ENCODE measurements around the gene NLRP6.
"Not testable (repeated sequence)": the region's sequence is repeated elsewhere in the genome, so short reads cannot be mapped to it uniquely, and the experiment has no call there.

NLRP6 gene

DNA sequence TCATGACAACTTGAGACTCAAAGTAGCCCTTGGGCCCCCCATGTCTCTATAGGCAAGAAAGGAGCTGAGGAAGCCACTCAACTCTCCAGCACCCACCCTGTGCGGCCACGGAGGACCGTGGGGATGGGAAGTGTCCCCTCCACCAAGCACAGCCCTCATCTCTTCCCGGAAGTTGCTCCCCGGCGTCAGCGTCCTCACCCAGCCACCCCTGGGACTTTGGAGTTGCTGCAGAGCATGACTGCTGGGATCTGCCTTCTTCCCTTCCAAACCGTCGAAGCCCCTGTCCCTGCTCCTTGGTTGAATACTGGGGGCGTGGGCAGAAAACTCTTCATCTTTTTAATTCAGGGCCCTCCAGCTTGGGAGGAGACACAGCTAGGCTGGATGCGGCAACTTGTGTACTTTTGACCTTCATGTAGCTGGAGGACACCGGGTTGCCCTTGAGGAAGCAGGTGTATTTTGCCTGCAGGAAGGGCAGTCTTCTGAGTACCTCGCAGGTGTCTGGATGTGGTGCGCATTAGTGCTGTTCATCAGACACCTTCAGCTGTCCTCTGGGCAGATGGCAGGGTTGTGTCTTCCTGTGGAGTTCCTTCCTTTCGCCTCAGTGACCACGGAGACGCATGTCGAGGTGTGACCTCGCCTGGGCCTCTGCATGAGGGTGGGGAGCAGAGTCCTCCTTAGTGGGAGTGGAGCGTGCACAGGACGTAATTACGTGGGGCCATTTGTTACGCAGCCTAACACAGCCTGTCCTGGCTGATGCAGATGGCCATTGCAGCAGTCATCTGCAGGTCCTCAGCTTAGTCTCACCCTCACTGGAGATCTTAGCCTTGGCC is 54.7 kb downstream of the NLRP6 start:
- DNase-seq (ENCODE audit: low read depth): no peak

DNA sequence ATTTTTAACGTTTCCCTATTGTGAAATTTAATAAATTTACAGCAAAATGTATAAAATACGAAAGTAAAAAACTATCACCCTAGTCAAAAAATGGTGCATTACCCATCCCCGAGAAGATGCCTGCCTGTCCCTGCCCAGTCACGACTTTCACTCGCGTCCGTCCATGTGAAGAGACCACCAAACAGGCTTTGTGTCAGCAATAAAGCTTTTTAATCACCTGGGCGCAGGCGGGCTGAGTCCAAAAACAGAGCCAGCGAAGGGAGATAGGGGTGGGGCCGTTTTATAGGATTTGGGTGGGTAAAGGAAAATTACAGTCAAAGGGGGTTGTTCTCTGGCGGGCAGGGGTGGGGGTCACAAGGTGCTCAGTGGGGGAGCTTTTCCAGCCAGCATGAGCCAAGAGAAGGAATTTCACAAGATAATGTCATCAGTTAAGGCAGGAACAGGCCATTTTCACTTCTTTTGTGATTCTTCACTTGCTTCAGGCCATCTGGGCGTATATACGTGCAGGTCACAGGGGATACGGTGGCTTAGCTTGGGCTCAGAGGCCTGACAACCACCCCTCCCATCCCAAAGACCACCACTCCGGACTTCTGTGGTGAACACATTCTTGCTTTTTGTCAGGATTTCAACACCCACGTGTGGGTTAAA is 55.5 kb downstream of the NLRP6 start:
- H3K4me3 ChIP-seq (ENCODE audit: low read depth, low read length); DNase-seq (ENCODE audit: low read depth); in situ Hi-C loops (cut with HindIII; ENCODE audit: low sequenced_read_pairs): not testable (repeated sequence)

More for the DNA sequence above, 54.7 kb downstream of the NLRP6 start:
- TF ChIP-seq, protein P1, sequence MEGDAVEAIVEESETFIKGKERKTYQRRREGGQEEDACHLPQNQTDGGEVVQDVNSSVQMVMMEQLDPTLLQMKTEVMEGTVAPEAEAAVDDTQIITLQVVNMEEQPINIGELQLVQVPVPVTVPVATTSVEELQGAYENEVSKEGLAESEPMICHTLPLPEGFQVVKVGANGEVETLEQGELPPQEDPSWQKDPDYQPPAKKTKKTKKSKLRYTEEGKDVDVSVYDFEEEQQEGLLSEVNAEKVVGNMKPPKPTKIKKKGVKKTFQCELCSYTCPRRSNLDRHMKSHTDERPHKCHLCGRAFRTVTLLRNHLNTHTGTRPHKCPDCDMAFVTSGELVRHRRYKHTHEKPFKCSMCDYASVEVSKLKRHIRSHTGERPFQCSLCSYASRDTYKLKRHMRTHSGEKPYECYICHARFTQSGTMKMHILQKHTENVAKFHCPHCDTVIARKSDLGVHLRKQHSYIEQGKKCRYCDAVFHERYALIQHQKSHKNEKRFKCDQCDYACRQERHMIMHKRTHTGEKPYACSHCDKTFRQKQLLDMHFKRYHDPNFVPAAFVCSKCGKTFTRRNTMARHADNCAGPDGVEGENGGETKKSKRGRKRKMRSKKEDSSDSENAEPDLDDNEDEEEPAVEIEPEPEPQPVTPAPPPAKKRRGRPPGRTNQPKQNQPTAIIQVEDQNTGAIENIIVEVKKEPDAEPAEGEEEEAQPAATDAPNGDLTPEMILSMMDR (IDR thresholded peaks at IDR 0.05; ENCODE audit: low read depth, low read length, missing control alignments): no peak
- in situ Hi-C loops (cut with HindIII; ENCODE audit: low sequenced_read_pairs): no loop called here
- no peak overlapping the region for H3K4me3 ChIP-seq (ENCODE audit: low read depth, low read length)

DNA sequence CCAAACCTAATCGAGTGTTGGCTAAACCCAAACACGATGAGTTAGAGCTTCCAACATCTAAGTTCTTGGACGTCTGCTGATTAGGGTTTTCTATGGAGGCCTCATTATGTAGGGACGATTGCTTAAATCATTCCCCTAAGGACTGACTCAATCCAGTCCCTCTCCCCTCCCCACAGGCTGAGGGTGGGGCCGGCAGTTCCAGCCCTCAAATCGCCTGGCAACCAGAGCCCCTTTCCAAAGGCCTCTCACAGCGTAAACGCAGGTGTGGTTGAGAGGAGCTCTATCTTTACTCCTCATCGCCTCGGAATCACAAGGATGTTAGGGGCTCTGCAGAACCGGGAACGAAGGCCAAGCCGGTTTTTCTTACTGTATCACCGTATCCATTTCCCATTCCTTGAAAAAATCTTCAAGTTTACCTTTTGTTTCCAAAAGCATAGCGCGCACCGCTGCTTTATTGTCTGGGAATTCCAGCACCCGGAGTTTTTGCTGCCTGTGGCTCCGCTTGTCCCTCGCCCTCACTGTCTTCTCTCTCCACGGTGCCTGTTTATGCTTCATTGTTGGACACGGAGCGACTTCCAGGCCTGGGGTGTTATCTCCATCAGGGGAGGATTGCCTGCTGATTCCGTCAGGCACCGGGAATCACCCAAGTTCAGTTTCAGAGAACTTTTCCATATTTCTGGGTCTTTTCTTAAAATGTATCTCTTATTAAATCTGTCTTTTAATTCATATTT is 56.2 kb downstream of the NLRP6 start:
- DNase-seq (ENCODE audit: low read depth): no peak
- TF ChIP-seq, protein P1 (IDR thresholded peaks at IDR 0.05; ENCODE audit: low read depth, low read length, missing control alignments): no peak
- in situ Hi-C loops (cut with HindIII; ENCODE audit: low sequenced_read_pairs): no loop called here
- H3K4me3 ChIP-seq (ENCODE audit: low read depth, low read length): no peak overlapping the region

Measured in astrocyte of the cerebellum (primary cell).